ENCODE results near the gene TPRX1.
A peak's percentile ranks its signal among the peaks of the same experiment; 100 is the strongest.
"Not testable (repeated sequence)": the region's sequence is repeated elsewhere in the genome, so short reads cannot be mapped to it uniquely, and the experiment has no call there.

The TPRX1 gene

GRCh38 chr19:47801270-47801669 lies 3.1 kb downstream of the TPRX1 start:
- DNase-seq, result no peak

GRCh38 chr19:47798904-47799266 lies 5.5 kb downstream of the TPRX1 start:
- DNase-seq, result no peak

- no peak for DNase-seq
Measured at GRCh38 chr19:47797996-47798903, 6.1 kb downstream of the TPRX1 start.

GRCh38 chr19:47796785-47797184 lies 7.6 kb downstream of the TPRX1 start:
- DNase-seq, result no peak

- no peak for DNase-seq
Measured at GRCh38 chr19:47794526-47794925, 9.8 kb downstream of the TPRX1 start.

GRCh38 chr19:47792616-47793015 lies 11.7 kb downstream of the TPRX1 start:
- DNase-seq, result no peak

GRCh38 chr19:47790398-47790814 lies 13.9 kb downstream of the TPRX1 start:
- DNase-seq, result peak; percentile 83

GRCh38 chr19:47789811-47790210 lies 14.5 kb downstream of the TPRX1 start:
- not testable (repeated sequence) for DNase-seq

GRCh38 chr19:47787307-47787706 lies 17.0 kb downstream of the TPRX1 start:
- not testable (repeated sequence) for DNase-seq

GRCh38 chr19:47786566-47786965 lies 17.8 kb downstream of the TPRX1 start:
- no peak for DNase-seq

GRCh38 chr19:47781590-47782262 lies 22.6 kb downstream of the TPRX1 start:
- no peak for DNase-seq

GRCh38 chr19:47780215-47780551 lies 24.2 kb downstream of the TPRX1 start:
- no peak for DNase-seq

- DNase-seq, result no peak
Measured at GRCh38 chr19:47779524-47780214, 24.7 kb downstream of the TPRX1 start.

GRCh38 chr19:47778954-47779351 lies 25.4 kb downstream of the TPRX1 start:
- DNase-seq, result no peak

GRCh38 chr19:47778049-47778953 lies 26.1 kb downstream of the TPRX1 start, which contains the start of gene SELENOW:
Gene SELENOW, plus strand, starts transcription at chr19:47778703. Its CDS starts 83 bp downstream, at chr19:47778786.
- peak; percentile 95 for DNase-seq

GRCh38 chr19:47777245-47778048 lies 26.9 kb downstream of the TPRX1 start:
- DNase-seq, result not testable (repeated sequence)

- DNase-seq, result no peak
Measured at GRCh38 chr19:47776568-47776967, 27.8 kb downstream of the TPRX1 start.

GRCh38 chr19:47771291-47771690 lies 33.1 kb downstream of the TPRX1 start:
- DNase-seq, result not testable (repeated sequence)

- DNase-seq, result no peak
Measured at GRCh38 chr19:47769534-47769933, 34.8 kb downstream of the TPRX1 start.

GRCh38 chr19:47768604-47769003 lies 35.7 kb downstream of the TPRX1 start:
- no peak for DNase-seq

- no peak for DNase-seq
Measured at GRCh38 chr19:47767349-47767748, 37.0 kb downstream of the TPRX1 start.

- no peak for DNase-seq
Measured at GRCh38 chr19:47766670-47767069, 37.7 kb downstream of the TPRX1 start.
